Endothelial cell of umbilical vein (primary cell): Measurements from ENCODE around the gene FOCAD. TPM values are rescaled to one million over a fixed set of nuclear protein-coding genes. Genes with fewer than 3 reads are reported as not detected.

Experiments used
- BruUV-seq: library from RNA; stranded (reverse); fragments of 400-500 nt; replicated peaks from 2 replicates; lab custom pipeline; 2021; lab: Mats Ljungman, UMichigan
- CTCF ChIA-PET: fragments of 300-600, 350-600 bp; sonication (Branson Sonifier 250); formaldehyde crosslinking; loops from one replicate; lab custom pipeline; 2021; ENCODE audit warnings: antibody characterized with exemption, inconsistent platforms; lab: Charles Lee
- POLR2A ChIA-PET: fragments of 300-600, 350-600 bp; sonication (Branson Sonifier 250); formaldehyde crosslinking; loops from one replicate; lab custom pipeline; 2021; ENCODE audit warnings: antibody characterized with exemption, inconsistent platforms; lab: Charles Lee
- DNase-seq: peaks from one replicate; pipeline ENCODE4 v3.0.0-alpha.2; 2011; ENCODE audit warnings: low read depth, low spot score
- FAIRE-seq: peaks from 2 replicates; lab custom pipeline; 2011; peaks lifted over from hg19 to GRCh38; lab: Jason Lieb, UNC
- H2AFZ ChIP-seq: 2 replicates; pipeline ENCODE4 v1.6.0; 2012; ENCODE audit warnings: low read depth, low read length, control low read depth, inconsistent platforms
- H3K27ac ChIP-seq: 2 replicates; pipeline ENCODE4 v1.5.1; 2011; ENCODE audit warnings: low read depth, mild to moderate bottlenecking, control low read depth, low read length, moderate library complexity; ENCODE audit not compliant: insufficient read depth
- H3K27me3 ChIP-seq, 2 experiments: 2 replicates each; pipeline versions ENCODE4 v1.6.0 to v1.6.1; 2011; ENCODE audit warnings: low read length in 2 of 2, mixed read lengths in 1 of 2; ENCODE audit not compliant: control insufficient read depth in 2 of 2, insufficient read depth in 2 of 2
- H3K36me3 ChIP-seq, 2 experiments: 2 replicates in 1 of 2; 3 replicates in 1 of 2; pipeline ENCODE4 v1.5.1; 2011; ENCODE audit warnings: low read length in 2 of 2, mild to moderate bottlenecking in 1 of 2, moderate library complexity in 1 of 2; ENCODE audit not compliant: control insufficient read depth in 2 of 2, insufficient read depth in 2 of 2; ENCODE audit errors: extremely low read depth in 1 of 2
- H3K4me1 ChIP-seq: 3 replicates; pipeline ENCODE4 v1.5.1; 2011; ENCODE audit warnings: mild to moderate bottlenecking, low read length; ENCODE audit not compliant: control insufficient read depth, insufficient read depth; ENCODE audit errors: extremely low read depth
- H3K4me2 ChIP-seq: 2 replicates; pipeline ENCODE4 v1.6.1; 2011; ENCODE audit warnings: low read length, control low read depth, mixed read lengths; ENCODE audit not compliant: insufficient read depth
- H3K4me3 ChIP-seq, 3 experiments: fragments of 200-600 bp in 1 of 3; sonication (generic), shearing (Covaris generic) in 1 of 3; replicated peaks in 1 of 3; 2 replicates each; pipeline ENCODE4 v1.5.1; 2011 to 2016; ENCODE audit warnings: control low read depth in 3 of 3, low read length in 3 of 3, mild to moderate bottlenecking in 2 of 3, inconsistent platforms in 1 of 3, low read depth in 1 of 3, moderate library complexity in 1 of 3; ENCODE audit not compliant: insufficient read depth in 1 of 3
- H3K79me2 ChIP-seq: 2 replicates; pipeline ENCODE4 v1.6.0; 2012; ENCODE audit warnings: low read length, inconsistent platforms; ENCODE audit not compliant: control insufficient read depth, insufficient read depth
- H3K9ac ChIP-seq: replicated peaks from 2 replicates; pipeline ENCODE3; 2011; ENCODE audit warnings: low read length, control low read depth; ENCODE audit not compliant: insufficient read depth; ENCODE audit errors: extremely low read depth
- H3K9me1 ChIP-seq: replicated peaks from 3 replicates; pipeline ENCODE4 v1.6.0; 2011; ENCODE audit warnings: mild to moderate bottlenecking, low read length; ENCODE audit not compliant: control insufficient read depth, insufficient read depth; ENCODE audit errors: extremely low read depth
- H3K9me3 ChIP-seq: replicated peaks from 2 replicates; pipeline ENCODE4 v1.5.1; 2012; ENCODE audit warnings: low read length, inconsistent platforms; ENCODE audit not compliant: control insufficient read depth, insufficient read depth
- H4K20me1 ChIP-seq: replicated peaks from 2 replicates; pipeline ENCODE3; 2011; ENCODE audit warnings: mild to moderate bottlenecking, low read length; ENCODE audit not compliant: control insufficient read depth, insufficient read depth; ENCODE audit errors: extremely low read depth
- EZH2 ChIP-seq: IDR thresholded peaks from 2 replicates; pipeline ENCODE4 v1.6.1; 2012; ENCODE audit warnings: borderline replicate concordance, low read depth, mild to moderate bottlenecking, moderate library complexity, low read length, inconsistent platforms; ENCODE audit not compliant: severe bottlenecking
- FOS ChIP-seq: IDR thresholded peaks from 2 replicates; pipeline ENCODE4 v1.6.1; 2011; ENCODE audit warnings: mild to moderate bottlenecking, low read length, moderate library complexity, borderline replicate concordance; ENCODE audit not compliant: insufficient read depth
- GATA2 ChIP-seq: IDR thresholded peaks from 2 replicates; pipeline ENCODE4 v1.7.0; 2011; ENCODE audit warnings: low read depth, mild to moderate bottlenecking, moderate library complexity, mixed read lengths, low read length; ENCODE audit not compliant: insufficient read length, insufficient read depth
- JUN ChIP-seq: IDR thresholded peaks from 2 replicates; pipeline ENCODE4 v1.6.1; 2011; ENCODE audit warnings: borderline replicate concordance, low read depth; ENCODE audit not compliant: insufficient read length, insufficient read depth
- MYC ChIP-seq: IDR thresholded peaks from one replicate; pipeline ENCODE4 v1.6.1; 2011; ENCODE audit warnings: mild to moderate bottlenecking, low read depth, low read length
- POLR2A ChIP-seq: IDR thresholded peaks from 2 replicates; pipeline ENCODE4 v1.6.1; 2012; ENCODE audit warnings: low read depth, mild to moderate bottlenecking, control low read depth, low read length
- POLR2AphosphoS5 ChIP-seq: IDR thresholded peaks from 2 replicates; pipeline ENCODE4 v1.6.1; 2012; ENCODE audit warnings: low read depth, mild to moderate bottlenecking, control low read depth, low read length, moderate library complexity; ENCODE audit not compliant: insufficient read depth
- dilution Hi-C: fragments of 300-500 bp; cut with MboI; formaldehyde crosslinking; loops from one replicate; pipeline ENCODE4 v1.15.0; 2019; ENCODE audit warnings: low sequenced_read_pairs; ENCODE audit not compliant: extremely low pct_ligation_motif_present
- intact Hi-C: fragments of 100-400 bp; cut with micrococcal nuclease; formaldehyde crosslinking; loops from one replicate; pipeline ENCODE4 v1.10.0; 2022
- polyA plus RNA-seq, 4 experiments: library from polyadenylated mRNA; depleted of rRNA in 3 of 4; stranded (reverse) in 3 of 4; unstranded in 1 of 4; fragments of >200 nt; gene quantifications; 2 replicates each; pipeline versions ENCODE4 v1.2.1 to v1.2.3, GENCODE V29; 2011 to 2012; ENCODE audit warnings: missing spikeins in 1 of 4
- total RNA-seq: library from RNA; stranded (reverse); gene quantifications from 2 replicates; pipeline ENCODE4 v1.2.3, GENCODE V29; 2021
- TF ChIP-seq, protein P1 (sequence below): IDR thresholded peaks from 2 replicates; pipeline ENCODE4 v1.6.1; 2011; ENCODE audit not compliant: insufficient read depth, insufficient read length

Gene FOCAD
- total and polyA plus RNA-seq, 2 donors (not counting 3 experiments of a cell fraction or from before 2014, with no cell fraction given), result 26.7 to 66.9 TPM

- H3K4me3 ChIP-seq, result no peak overlapping the region
- DNase-seq, result no peak
Measured at GRCh38 chr9:20754556-20754955, 70.5 kb downstream of the FOCAD start.

DNA sequence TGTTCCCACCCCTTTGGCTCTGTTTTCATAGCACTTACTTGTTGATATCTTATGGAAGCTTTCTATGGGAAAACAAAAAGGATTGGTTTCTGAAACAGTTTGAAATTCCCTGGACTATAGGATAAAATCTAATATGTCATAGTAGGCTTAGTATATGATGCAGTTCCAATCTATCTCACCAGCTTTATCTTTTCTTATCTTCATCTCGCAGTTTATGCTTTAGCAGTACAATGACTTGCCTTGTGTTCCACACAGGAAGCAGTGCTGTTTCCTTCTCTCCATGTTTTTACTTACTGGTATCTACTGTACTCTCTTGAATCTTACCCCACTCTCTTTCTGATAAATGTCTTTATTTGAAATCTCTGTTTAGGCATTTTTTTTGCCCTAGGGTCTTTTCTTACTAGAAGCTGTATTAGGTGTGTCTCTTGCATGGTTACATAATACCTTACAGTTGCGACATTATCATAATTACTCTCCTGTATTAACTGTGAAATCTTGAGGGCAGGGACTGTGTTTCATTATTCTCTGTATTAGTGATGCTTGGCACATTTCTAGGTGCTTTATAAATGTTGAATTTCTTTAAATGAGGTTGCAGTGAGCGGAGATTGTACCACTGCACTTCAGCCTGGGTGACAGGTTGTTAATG lies 76.3 kb downstream of the FOCAD start:
- intact Hi-C loops (loop anchor here (2.0 kb wide), 1 partner anchor 28 kb away; no protein-coding TSS in a partner anchor), dilution Hi-C loops (no loop called here)
- no peak overlapping the region for H2AFZ ChIP-seq
- peaks cover 0 to 3% of the 10 kb centered on the region in 2 experiments for H3K36me3 ChIP-seq
- H3K4me2 ChIP-seq, result peak overlapping the region; percentile 20
- H3K27ac ChIP-seq, result peak overlapping the region; percentile 71
- ChIA-PET POLR2A (interaction anchor here (1.7 kb wide), 1 partner anchor 76 kb away, joined by 8 read pairs; the partner anchor contains the start of gene FOCAD), CTCF (interaction anchor here (0.6 to 1.6 kb wide), 9 partner anchors 11 to 351 kb away, joined by 3 to 6 read pairs (median 3); partner anchors contain the start of gene FOCAD)
- FAIRE-seq (peak; percentile 62), DNase-seq (peak; percentile 88)
- BruUV-seq, result no TSS peak
- no peak overlapping the region for H3K9ac ChIP-seq
- no peak overlapping the region for H3K4me3 ChIP-seq
- no peaks in the 10 kb centered on the region for H3K79me2 ChIP-seq
- H3K9me3 ChIP-seq, result no peaks in the 10 kb centered on the region
- no peaks in the 10 kb centered on the region for H3K9me1 ChIP-seq
- TF ChIP-seq EZH2, result no peak
- TF ChIP-seq JUN, result peak; percentile 26
- TF ChIP-seq POLR2A, result no peak
- TF ChIP-seq, protein P1, sequence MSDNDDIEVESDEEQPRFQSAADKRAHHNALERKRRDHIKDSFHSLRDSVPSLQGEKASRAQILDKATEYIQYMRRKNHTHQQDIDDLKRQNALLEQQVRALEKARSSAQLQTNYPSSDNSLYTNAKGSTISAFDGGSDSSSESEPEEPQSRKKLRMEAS, result no peak
- peak; percentile 72 for TF ChIP-seq GATA2
- no peak for TF ChIP-seq MYC
- H3K27me3 ChIP-seq, result no peaks in the 10 kb centered on the region
- peaks cover 13% of the 10 kb centered on the region for H3K4me1 ChIP-seq
- no peaks in the 10 kb centered on the region for H4K20me1 ChIP-seq

More at GRCh38 chr9:20754556-20754955, 70.5 kb downstream of the FOCAD start:
- ChIA-PET CTCF (no interaction called here), POLR2A (no interaction called here)
- BruUV-seq, result no TSS peak
- Histone ChIP-seq H3K27me3 (no peaks in the 10 kb centered on the region), H3K9ac (no peak overlapping the region), H3K79me2 (peaks cover 9% of the 10 kb centered on the region), H3K27ac (no peak overlapping the region), H3K4me1 (peaks cover under 1% of the 10 kb centered on the region), H4K20me1 (no peaks in the 10 kb centered on the region), H3K4me2 (no peak overlapping the region), H2AFZ (no peak overlapping the region), H3K36me3 (peaks cover 0 to 3% of the 10 kb centered on the region in 2 experiments), H3K9me3 (no peaks in the 10 kb centered on the region), H3K9me1 (no peaks in the 10 kb centered on the region)
- no peak for FAIRE-seq
- dilution Hi-C loops, result no loop called here
- intact Hi-C loops, result no loop called here
- TF ChIP-seq MYC (no peak), EZH2 (no peak), POLR2AphosphoS5 (no peak), FOS (no peak), JUN (no peak)
- TF ChIP-seq, protein P1, result no peak
